CD4-positive, CD25-positive, alpha-beta regulatory T cell (primary cell): ENCODE data around the gene CCDC85C. TPM values are rescaled to one million over a fixed set of nuclear protein-coding genes. Genes with fewer than 3 reads are reported as not detected.

Source experiments
- ATAC-seq, 2 donors: fragments of 150-1000 bp; cut with Tn5 transposase; one replicate each; pipeline ENCODE4 v1.10.0; 2021; ENCODE audit warnings: low read depth in 2 of 2, moderate number of reproducible peaks in 2 of 2, moderate library complexity in 1 of 2
- DNase-seq, 3 donors: peaks; one replicate each; pipeline versions ENCODE4 v3.0.0 to v3.0.0-alpha.2; 2012 to 2022; ENCODE audit warnings: mixed read lengths in 1 of 3
- H3K27ac ChIP-seq: one replicate; pipeline ENCODE4 v1.7.0; 2013; ENCODE audit warnings: mild to moderate bottlenecking, low read length; ENCODE audit not compliant: insufficient read depth, poor library complexity, severe bottlenecking
- H3K27me3 ChIP-seq: one replicate; pipeline ENCODE4 v1.7.0; 2013; ENCODE audit warnings: low read length; ENCODE audit not compliant: control insufficient read depth, insufficient read depth
- H3K36me3 ChIP-seq: one replicate; pipeline ENCODE4 v1.7.0; 2013; ENCODE audit warnings: mild to moderate bottlenecking, low read length, moderate library complexity; ENCODE audit not compliant: control insufficient read depth, insufficient read depth
- H3K4me1 ChIP-seq: 2 replicates; pipeline ENCODE4 v1.7.0; 2013; ENCODE audit warnings: mild to moderate bottlenecking, low read length; ENCODE audit not compliant: insufficient read depth, control insufficient read depth, poor library complexity, severe bottlenecking
- H3K4me3 ChIP-seq: one replicate; pipeline ENCODE4 v1.7.0; 2013; ENCODE audit warnings: low read depth, mild to moderate bottlenecking, low read length, moderate library complexity
- H3K9me3 ChIP-seq, 2 experiments: 1 replicate in 1 of 2; 2 replicates in 1 of 2; pipeline ENCODE4 v1.7.0; 2013; ENCODE audit warnings: low read length in 2 of 2, mild to moderate bottlenecking in 1 of 2, moderate library complexity in 1 of 2; ENCODE audit not compliant: control insufficient read depth in 2 of 2
- H3K27ac Mint-ChIP-seq, 3 donors: one replicate each; pipeline ENCODE4 v1.8.0; 2020 to 2022; ENCODE audit warnings: mild to moderate bottlenecking in 3 of 3, mixed read lengths in 3 of 3, moderate library complexity in 2 of 3
- H3K27me3 Mint-ChIP-seq: one replicate; pipeline ENCODE4 v1.8.0; 2022; ENCODE audit warnings: mild to moderate bottlenecking, mixed read lengths
- H3K36me3 Mint-ChIP-seq: one replicate; pipeline ENCODE4 v1.8.0; 2020; ENCODE audit warnings: mixed read lengths
- H3K4me1 Mint-ChIP-seq, 4 donors: one replicate each; pipeline ENCODE4 v1.8.0; 2020 to 2022; ENCODE audit warnings: mixed read lengths in 4 of 4, mild to moderate bottlenecking in 1 of 4
- H3K4me3 Mint-ChIP-seq, 4 donors: one replicate each; pipeline ENCODE4 v1.8.0; 2020 to 2022; ENCODE audit warnings: mild to moderate bottlenecking in 4 of 4, mixed read lengths in 4 of 4, moderate library complexity in 3 of 4
- H3K9me3 Mint-ChIP-seq, 7 donors: one replicate each; pipeline ENCODE4 v1.8.0; 2020 to 2022; ENCODE audit warnings: mixed read lengths in 7 of 7, mild to moderate bottlenecking in 3 of 7, moderate library complexity in 2 of 7
- polyA plus RNA-seq, 4 donors: library from polyadenylated mRNA; unstranded; fragments of 300-500 nt; fragmentation: Illumina TruSeq; gene quantifications; one replicate each; pipeline ENCODE4 v1.2.3, GENCODE V29; 2021
- total RNA-seq: library from RNA; stranded (reverse); gene quantifications from one replicate; pipeline ENCODE4 v1.2.3, GENCODE V29; 2022

CCDC85C gene
- total and polyA plus RNA-seq, 5 donors from 2014 or later, result 0.62 to 6.3 (median 0.98) TPM

DNA sequence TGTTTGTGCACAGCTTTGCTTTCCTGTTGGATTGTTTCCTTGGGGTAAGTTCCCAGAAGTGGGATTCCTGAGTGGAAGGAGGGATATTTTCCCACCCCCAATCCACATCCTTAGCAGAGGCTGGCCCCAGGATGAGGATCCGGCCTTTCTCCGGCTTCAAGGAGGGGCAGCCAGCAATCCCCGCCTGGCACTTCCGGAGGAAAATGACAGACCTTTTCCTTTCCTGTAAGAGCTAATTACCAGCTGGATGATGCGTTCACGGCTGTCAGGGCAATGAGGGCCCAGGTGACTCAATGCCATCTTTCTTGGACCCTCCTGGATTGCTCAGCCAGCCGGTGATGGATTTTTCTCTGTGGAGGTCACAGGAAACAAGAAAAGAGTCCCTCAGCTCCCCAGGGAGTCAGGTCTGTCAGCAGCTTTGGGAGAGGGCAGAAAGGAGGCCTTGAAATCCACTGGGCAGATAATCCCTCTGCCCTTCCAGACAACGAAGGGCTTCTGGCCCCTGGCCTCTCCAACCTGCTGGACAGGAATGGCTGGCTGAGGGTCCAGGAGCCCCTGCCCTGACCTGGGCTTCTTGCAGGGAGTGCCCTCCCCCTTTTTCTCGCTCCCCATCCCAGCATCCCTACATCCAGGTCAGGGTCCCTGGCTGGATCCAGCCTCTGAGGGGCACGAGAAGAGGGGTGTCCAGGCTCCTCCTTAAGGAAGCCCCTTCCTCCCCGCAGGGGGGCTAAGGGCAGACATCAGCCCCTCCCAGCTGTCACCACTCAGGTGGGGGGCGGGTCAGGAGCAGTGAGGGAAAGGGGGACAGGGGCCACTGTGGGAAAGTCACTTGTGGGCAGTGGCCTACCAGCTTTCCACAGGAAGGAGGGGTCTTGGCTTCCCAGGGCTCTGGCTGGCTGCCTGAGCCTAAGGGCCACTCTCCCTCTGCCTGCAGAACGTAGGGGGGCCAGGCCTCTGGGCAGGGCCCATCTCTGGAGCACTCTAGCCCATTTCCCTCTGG is 16.1 kb upstream of the CCDC85C start:
- H3K27ac Mint-ChIP-seq, result no peak overlapping the region
- no peaks in the 10 kb centered on the region for H3K36me3 Mint-ChIP-seq
- Histone ChIP-seq H3K9me3 (no peaks in the 10 kb centered on the region), H3K4me1 (no peaks in the 10 kb centered on the region), H3K27ac (no peak overlapping the region), H3K4me3 (no peak overlapping the region), H3K27me3 (peaks cover 5% of the 10 kb centered on the region), H3K36me3 (no peaks in the 10 kb centered on the region)
- H3K27me3 Mint-ChIP-seq, result peaks cover 26% of the 10 kb centered on the region
- H3K4me1 Mint-ChIP-seq, result peaks cover 0 to 2% (median 0%) of the 10 kb centered on the region in 4 donors
- ATAC-seq (no peak), DNase-seq (no peak)
- no peaks in the 10 kb centered on the region for H3K9me3 Mint-ChIP-seq
- no peak overlapping the region for H3K4me3 Mint-ChIP-seq

DNA sequence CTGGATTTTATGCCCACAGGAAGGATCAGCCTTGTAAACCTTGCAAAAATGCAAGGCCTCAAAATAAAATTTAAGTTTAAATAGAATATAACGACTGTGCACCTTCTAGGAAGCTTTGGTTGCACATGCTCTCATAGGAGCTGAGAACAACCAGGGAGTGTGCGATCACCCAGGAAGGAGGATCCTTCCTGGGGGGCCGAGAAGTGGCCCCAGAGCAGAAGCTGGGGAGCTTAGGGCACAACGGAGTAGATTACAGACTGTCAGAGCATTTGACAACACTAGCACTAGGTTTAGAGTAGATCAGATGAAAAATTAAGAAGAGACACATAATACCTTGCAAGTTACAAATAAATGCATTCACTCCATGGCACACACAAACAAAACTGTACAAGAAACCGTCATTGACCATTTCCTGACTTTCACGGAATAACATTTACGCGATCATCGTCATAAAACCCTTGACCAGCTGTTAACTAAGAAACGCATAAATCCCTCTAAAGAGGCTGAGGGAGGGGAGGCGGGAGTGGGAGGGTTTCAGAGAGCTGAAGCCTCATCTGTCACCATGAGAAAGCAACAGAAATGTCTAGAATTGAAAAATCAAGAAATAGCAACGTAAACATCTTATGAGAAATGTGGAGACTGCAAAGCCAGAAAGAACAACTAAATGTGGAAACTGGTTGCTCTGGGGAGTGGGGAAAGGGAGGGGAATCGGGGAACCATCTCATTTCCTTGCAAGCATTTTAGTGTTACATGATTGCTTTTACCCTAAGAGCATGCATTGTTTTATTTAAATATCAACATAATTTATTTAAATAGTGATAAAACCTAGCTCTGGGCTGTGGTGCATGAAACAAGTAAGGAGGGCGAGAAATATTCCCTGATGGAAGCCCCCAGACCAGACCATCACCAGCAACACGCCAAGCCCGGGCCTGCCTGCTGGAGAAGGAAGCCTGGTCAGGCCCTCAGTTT is 13.1 kb upstream of the CCDC85C start:
- no peaks in the 10 kb centered on the region for H3K4me1 ChIP-seq
- H3K36me3 ChIP-seq, result no peaks in the 10 kb centered on the region
- Mint-ChIP-seq H3K36me3 (no peaks in the 10 kb centered on the region), H3K9me3 (no peaks in the 10 kb centered on the region), H3K27ac (no peak overlapping the region), H3K4me1 (peaks cover 0 to 2% (median 0%) of the 10 kb centered on the region in 4 donors), H3K27me3 (peaks cover 19% of the 10 kb centered on the region), H3K4me3 (no peak overlapping the region)
- no peak overlapping the region for H3K27ac ChIP-seq
- DNase-seq (no peak), ATAC-seq (no peak)
- H3K27me3 ChIP-seq, result peaks cover 5% of the 10 kb centered on the region
- no peaks in the 10 kb centered on the region for H3K9me3 ChIP-seq
- H3K4me3 ChIP-seq, result no peak overlapping the region

DNA sequence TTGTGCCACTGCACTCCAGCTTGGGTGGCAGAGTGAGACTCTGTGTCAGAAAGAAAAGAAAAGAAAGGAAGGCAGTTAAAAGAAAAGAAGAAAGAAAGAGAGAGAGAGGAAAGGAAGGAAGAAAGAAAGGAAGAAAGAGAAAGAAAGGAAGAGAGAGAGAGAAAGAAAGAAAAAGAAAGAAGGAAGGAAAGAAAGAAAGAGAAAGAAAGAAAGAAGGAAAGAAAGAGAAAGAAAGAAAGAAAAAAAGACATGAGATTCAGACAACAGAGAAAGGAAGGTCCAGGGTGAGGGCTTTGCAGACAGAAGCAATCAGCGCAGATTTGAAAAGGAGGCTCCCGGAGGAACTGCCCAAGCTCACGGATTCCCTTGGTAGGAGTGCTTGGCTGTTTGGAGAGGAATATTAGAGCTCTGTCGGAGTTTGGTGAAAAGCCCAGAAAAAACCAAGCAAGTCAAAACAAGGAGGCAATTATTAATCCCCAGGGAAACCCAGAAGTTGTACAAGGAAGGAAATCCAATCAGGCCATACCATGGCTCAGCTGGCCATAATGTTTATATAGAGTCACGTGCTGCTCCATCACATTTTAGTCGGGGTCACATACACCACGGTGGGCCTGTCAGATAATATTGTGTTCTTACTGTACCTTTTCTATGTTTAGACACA is 11.6 kb upstream of the CCDC85C start:
- ATAC-seq (no peak), DNase-seq (no peak)
- no peaks in the 10 kb centered on the region for H3K9me3 ChIP-seq
- no peak overlapping the region for H3K4me3 ChIP-seq
- Mint-ChIP-seq H3K27ac (peak overlapping the region in 1 of 3 donors; percentile 55), H3K36me3 (no peaks in the 10 kb centered on the region), H3K4me1 (peaks cover 0 to 2% (median 0%) of the 10 kb centered on the region in 4 donors), H3K9me3 (no peaks in the 10 kb centered on the region), H3K4me3 (no peak overlapping the region), H3K27me3 (peaks cover 28% of the 10 kb centered on the region)
- no peak overlapping the region for H3K27ac ChIP-seq
- no peaks in the 10 kb centered on the region for H3K4me1 ChIP-seq
- H3K27me3 ChIP-seq, result peaks cover 4% of the 10 kb centered on the region
- no peaks in the 10 kb centered on the region for H3K36me3 ChIP-seq

DNA sequence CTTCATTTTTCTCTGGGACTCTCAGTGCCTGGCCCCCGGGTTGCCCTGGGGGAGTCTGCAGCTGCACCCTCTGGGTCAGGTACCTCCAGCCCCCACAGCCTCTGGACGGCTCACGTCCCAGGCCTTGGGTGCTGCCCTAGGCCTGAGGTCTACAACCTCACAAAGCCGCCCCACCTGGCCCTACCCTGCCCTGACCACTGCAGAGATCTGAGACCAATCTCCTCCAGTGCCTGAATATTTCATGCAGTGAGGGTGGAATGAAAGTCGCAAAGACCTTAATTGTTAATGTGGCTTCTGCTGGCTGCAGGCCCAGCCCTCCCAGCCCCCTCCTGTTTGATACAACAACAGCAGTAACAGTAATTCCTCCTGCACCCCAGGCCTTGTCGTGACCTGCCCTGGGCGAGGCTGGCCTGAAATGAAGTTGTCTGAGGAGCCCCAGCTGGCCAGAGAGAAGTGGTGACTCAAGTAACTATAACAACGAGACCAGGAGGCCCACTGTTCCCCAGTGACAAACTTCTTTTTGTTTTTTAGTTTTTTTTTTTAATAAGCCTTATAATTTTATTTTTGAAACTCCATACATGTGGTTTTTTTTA is 8.8 kb upstream of the CCDC85C start:
- no peaks in the 10 kb centered on the region for H3K36me3 Mint-ChIP-seq
- no peak overlapping the region for H3K27ac Mint-ChIP-seq
- no peak overlapping the region for H3K4me3 Mint-ChIP-seq
- no peaks in the 10 kb centered on the region for H3K4me1 ChIP-seq
- no peaks in the 10 kb centered on the region for H3K9me3 Mint-ChIP-seq
- H3K4me3 ChIP-seq, result no peak overlapping the region
- H3K36me3 ChIP-seq, result no peaks in the 10 kb centered on the region
- peaks cover 0 to 10% (median 0%) of the 10 kb centered on the region in 4 donors for H3K4me1 Mint-ChIP-seq
- ATAC-seq (no peak), DNase-seq (no peak)
- peaks cover 28% of the 10 kb centered on the region for H3K27me3 Mint-ChIP-seq
- H3K9me3 ChIP-seq, result no peaks in the 10 kb centered on the region
- no peak overlapping the region for H3K27ac ChIP-seq
- peaks cover 4% of the 10 kb centered on the region for H3K27me3 ChIP-seq

DNA sequence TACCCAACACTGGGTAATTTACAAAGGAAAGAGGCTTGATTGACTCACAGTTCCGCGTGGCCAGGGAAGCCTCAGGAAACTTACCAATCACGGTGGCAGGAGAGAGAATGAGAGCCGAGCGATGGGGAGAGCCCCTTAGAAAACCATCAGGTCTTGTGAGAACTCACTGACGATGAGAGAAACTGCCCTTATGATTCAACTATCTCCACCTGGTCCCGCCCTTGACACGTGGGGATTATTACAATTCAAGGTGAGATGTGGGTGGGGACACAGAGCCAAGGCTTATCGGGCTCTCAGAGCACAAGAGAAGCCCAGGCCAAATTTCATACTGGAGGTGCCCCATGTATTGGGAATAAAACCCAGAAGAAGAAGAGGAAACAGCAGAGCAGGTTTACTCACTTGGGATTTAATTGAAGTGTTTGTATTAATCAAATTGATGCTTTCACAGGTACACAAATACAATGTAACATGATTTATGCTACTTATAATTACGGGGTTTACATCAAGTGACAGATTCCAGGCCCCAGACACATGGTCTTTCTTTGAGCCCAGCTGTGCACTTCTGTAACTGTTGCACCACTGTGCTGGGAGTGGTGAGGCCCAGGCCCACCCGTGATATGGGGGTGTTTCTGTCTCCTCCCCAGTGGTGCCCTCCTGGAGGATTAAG is 8.2 kb upstream of the CCDC85C start:
- no peak overlapping the region for H3K27ac ChIP-seq
- Mint-ChIP-seq H3K9me3 (no peaks in the 10 kb centered on the region), H3K27me3 (peaks cover 27% of the 10 kb centered on the region), H3K27ac (no peak overlapping the region), H3K4me3 (no peak overlapping the region), H3K36me3 (no peaks in the 10 kb centered on the region), H3K4me1 (peaks cover 0 to 10% (median 0%) of the 10 kb centered on the region in 4 donors)
- ATAC-seq (no peak), DNase-seq (no peak)
- H3K36me3 ChIP-seq, result no peaks in the 10 kb centered on the region
- no peak overlapping the region for H3K4me3 ChIP-seq
- H3K9me3 ChIP-seq, result no peaks in the 10 kb centered on the region
- peaks cover 4% of the 10 kb centered on the region for H3K27me3 ChIP-seq
- no peaks in the 10 kb centered on the region for H3K4me1 ChIP-seq

DNA sequence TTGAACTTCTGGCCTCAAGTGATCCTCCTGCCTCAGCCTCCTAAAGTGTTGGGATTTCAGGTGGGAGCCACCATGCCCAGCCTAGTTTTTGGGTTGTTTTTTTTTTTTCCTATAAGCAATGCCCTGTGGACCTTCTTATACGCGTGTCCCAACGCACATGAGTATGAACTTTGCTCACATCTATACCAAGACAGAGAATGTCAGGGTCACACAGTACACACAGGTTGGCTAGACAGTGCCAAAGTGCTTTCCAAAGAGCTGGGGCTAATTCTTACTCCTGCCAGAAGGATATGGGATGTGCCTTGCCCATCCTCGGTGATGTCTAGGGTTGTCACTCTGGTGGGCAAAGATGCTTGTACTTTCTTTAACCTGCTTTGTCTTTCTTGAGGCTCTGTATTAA is 7.6 kb upstream of the CCDC85C start:
- Histone ChIP-seq H3K4me1 (no peaks in the 10 kb centered on the region), H3K27ac (no peak overlapping the region), H3K36me3 (no peaks in the 10 kb centered on the region), H3K27me3 (peaks cover 4% of the 10 kb centered on the region), H3K9me3 (no peaks in the 10 kb centered on the region), H3K4me3 (no peak overlapping the region)
- Mint-ChIP-seq H3K4me3 (no peak overlapping the region), H3K9me3 (no peaks in the 10 kb centered on the region), H3K27me3 (peaks cover 21% of the 10 kb centered on the region), H3K4me1 (peaks cover 0 to 8% (median 0%) of the 10 kb centered on the region in 4 donors), H3K36me3 (no peaks in the 10 kb centered on the region), H3K27ac (no peak overlapping the region)
- ATAC-seq (no peak), DNase-seq (no peak)
